ENCODE measurements around the gene RNU1-2. TPM values are rescaled to one million over a fixed set of nuclear protein-coding genes. Genes with fewer than 3 reads are reported as not detected.
"Not testable (repeated sequence)": the region's sequence is repeated elsewhere in the genome, so short reads cannot be mapped to it uniquely, and the experiment has no call there.

The RNU1-2 gene
- total RNA-seq = 1,000 to 10,000 TPM; 1,321 to 1,622 (median 1,616) TPM

DNA sequence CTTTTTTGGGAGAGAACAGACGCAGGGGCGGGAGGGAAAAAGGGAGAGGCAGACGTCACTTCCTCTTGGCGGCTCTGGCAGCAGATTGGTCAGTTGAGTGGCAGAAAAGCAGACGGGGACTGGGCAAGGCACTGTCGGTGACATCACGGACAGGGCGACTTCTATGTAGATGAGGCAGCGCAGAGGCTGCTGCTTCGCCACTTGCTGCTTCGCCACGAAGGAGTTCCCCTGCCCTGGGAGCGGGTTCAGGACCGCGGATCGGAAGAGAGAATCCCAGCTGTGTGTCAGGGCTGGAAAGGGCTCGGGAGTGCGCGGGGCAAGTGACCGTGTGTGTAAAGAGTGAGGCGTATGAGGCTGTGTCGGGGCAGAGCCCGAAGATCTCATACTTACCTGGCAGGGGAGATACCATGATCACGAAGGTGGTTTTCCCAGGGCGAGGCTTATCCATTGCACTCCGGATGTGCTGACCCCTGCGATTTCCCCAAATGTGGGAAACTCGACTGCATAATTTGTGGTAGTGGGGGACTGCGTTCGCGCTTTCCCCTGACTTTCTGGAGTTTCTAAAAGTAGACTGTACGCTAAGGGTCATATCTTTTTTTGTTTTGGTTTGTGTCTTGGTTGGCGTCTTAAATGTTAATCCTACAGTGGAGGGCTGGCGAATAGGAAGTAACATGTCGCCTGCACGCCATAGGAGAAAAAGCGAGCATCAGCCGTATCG is at the start of gene RNU1-2:
Gene RNU1-2, plus strand, starts transcription at position 383 of the 718 bp plus-strand sequence.
- not testable (repeated sequence) for H3K36me3 Mint-ChIP-seq (ENCODE audit: insufficient read depth); H3K27me3 Mint-ChIP-seq (ENCODE audit: low read depth); H3K9me3 Mint-ChIP-seq
- peak; percentile 81 for DNase-seq
- Mint-ChIP-seq H3K4me1 (ENCODE audit: low read depth) (peaks cover 24% of the 10 kb centered on the region), H3K4me3 (peak within 1 kb of the TSS; percentile 76)
- peak; percentile 99 for ATAC-seq

DNA sequence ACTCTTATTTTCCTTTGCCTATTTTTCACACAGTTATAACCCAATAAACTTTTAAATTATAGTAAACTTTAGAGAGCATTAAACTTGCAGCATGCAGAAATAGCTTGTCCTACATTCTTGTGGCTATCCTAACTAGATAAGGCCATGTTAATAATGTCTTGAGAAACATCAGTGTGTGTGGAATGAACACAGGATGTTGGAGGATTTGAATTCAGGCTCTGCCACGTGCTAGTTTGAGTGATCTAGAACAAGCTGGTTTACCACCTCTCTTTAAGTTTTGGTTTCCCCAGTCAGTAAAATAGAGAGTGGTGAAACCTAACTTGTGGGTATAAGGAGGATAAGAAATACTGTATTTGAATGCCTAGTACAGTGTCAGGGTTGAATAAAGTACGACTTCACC is 39.6 kb upstream of the RNU1-2 start:
- H3K4me1 Mint-ChIP-seq (ENCODE audit: low read depth); H3K27me3 Mint-ChIP-seq (ENCODE audit: low read depth); H3K36me3 Mint-ChIP-seq (ENCODE audit: insufficient read depth); ATAC-seq; DNase-seq; H3K9me3 Mint-ChIP-seq; H3K4me3 Mint-ChIP-seq: not testable (repeated sequence)

DNA sequence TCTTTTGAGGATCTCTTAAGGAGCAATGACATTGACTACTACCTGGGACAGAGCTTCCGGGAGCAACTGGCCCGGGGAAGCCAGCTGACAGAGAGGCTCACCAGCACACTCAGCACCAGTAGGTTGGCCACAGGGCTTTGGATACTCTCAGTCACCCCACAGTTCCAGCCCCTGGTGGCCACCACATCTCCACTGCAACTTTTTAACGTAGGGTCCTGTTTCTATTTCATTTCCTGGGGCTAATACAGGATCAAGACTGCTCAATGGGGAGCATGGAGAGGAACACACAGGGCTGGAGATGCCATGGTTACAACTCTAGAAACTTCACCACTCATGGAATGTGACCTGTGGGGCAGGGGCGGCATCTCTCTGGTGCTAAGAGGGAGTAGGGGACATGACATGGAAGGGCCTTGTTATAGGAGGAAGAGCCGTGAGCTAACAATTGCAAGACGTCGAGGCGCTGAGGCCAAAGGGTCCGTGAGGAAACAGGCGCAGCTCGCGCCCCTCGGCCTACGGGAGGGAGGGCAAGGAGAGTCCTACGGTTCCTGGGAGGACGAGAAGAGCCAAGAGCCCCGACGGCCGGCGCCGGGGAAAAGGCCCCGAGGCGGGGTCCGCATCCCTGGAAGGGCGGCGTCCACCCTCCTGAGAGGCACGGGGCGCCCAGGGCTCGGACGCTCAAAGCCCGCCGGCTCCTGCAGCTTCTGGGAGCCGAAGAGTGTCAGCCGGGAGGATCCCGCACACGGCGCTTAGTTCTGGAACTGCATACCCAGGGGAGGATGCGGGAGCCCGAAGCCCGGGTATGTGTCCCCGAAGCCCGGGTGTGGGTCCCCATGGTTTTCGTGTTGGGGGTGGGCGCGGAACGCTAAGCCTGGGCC is 36.4 kb upstream of the RNU1-2 start:
- H3K27me3 Mint-ChIP-seq (ENCODE audit: low read depth); H3K36me3 Mint-ChIP-seq (ENCODE audit: insufficient read depth); H3K4me1 Mint-ChIP-seq (ENCODE audit: low read depth); H3K4me3 Mint-ChIP-seq; H3K9me3 Mint-ChIP-seq; ATAC-seq; DNase-seq: not testable (repeated sequence)

DNA sequence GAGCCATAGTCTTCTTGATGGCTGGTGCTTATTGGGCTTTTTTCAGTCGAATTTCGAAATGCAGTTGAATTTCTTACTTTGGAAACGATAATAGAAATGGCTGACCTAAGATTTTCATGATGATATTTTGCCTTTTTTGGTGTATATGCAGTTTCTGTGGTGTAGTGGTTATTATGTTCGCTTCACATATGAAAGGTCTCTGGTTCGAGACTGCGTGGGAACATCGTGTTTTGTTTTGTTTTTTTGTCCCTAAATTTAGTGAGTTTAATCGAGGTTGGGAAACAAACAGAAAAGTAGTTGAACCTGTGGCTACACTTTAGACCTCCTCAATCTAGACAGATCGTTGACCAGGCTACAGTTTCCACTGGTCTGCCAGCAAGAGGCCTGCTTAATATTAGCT is 35.7 kb upstream of the RNU1-2 start:
- H3K9me3 Mint-ChIP-seq; DNase-seq; H3K27me3 Mint-ChIP-seq (ENCODE audit: low read depth); H3K4me1 Mint-ChIP-seq (ENCODE audit: low read depth); ATAC-seq; H3K4me3 Mint-ChIP-seq; H3K36me3 Mint-ChIP-seq (ENCODE audit: insufficient read depth): not testable (repeated sequence)

DNA sequence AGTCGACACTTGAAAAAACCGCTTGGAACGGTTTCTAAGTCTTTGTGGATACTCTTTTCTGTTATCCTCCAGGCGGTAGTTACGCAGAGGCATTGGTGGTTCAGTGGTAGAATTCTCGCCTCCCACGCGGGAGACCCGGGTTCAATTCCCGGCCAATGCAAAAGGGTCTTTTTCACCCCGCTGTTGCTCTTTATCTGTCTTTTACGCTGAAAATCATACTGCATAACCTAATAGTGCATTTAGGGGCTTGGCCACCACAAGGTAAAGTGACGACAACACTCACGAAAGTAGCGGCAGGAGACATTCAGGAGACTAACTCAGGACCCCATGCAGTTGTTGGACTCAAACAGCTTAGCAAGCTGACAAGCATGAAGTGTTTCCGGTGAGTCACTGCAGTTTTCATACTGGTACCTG is 33.9 kb upstream of the RNU1-2 start:
- ATAC-seq = peak; percentile 62 to 78
- DNase-seq; H3K36me3 Mint-ChIP-seq (ENCODE audit: insufficient read depth); H3K27me3 Mint-ChIP-seq (ENCODE audit: low read depth); H3K4me3 Mint-ChIP-seq; H3K4me1 Mint-ChIP-seq (ENCODE audit: low read depth); H3K9me3 Mint-ChIP-seq: not testable (repeated sequence)

DNA sequence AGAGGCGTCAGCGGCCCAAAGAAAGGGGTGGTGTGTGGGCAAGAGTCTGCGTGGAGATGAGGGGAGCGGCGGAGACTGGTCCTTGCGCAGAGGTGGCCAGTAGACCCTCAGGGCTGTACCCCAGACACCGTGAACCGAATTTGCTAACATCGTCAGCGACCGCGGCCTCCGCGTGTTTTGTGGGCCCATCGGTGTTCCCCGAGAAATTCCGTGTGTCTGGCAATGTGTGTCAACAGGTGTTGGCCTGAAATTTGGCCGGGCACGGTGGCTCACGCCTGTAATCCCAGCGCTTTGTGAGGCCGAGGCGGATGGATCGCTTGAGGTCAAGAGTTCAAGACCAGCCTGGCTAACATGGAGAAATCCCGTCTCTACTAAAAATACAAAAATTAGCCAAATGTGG is 33.4 kb upstream of the RNU1-2 start:
- not testable (repeated sequence) for ATAC-seq; H3K4me1 Mint-ChIP-seq (ENCODE audit: low read depth); H3K4me3 Mint-ChIP-seq; H3K36me3 Mint-ChIP-seq (ENCODE audit: insufficient read depth); H3K27me3 Mint-ChIP-seq (ENCODE audit: low read depth); H3K9me3 Mint-ChIP-seq; DNase-seq

DNA sequence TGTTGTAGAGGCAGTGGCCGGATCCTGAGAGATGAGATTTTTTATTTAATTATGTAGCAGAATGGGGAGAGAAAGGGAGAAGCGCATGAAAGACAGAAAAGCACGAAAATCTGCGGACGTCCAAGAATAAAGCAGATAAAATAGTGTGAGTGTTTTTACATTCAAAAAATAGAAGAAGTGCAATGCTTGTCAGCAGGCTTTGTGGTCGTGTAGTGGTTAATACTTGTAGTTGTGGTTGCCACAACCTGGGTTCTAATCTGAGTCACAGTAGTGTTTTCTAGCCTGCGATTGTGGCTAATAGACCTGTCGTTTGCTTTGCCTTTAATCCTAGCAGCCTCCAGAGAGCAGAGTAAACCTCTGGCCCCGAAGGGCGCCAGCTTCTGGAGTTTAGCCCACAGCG is 32.8 kb upstream of the RNU1-2 start:
- ATAC-seq = peak; percentile 73 to 78
- not testable (repeated sequence) for H3K4me1 Mint-ChIP-seq (ENCODE audit: low read depth)

DNA sequence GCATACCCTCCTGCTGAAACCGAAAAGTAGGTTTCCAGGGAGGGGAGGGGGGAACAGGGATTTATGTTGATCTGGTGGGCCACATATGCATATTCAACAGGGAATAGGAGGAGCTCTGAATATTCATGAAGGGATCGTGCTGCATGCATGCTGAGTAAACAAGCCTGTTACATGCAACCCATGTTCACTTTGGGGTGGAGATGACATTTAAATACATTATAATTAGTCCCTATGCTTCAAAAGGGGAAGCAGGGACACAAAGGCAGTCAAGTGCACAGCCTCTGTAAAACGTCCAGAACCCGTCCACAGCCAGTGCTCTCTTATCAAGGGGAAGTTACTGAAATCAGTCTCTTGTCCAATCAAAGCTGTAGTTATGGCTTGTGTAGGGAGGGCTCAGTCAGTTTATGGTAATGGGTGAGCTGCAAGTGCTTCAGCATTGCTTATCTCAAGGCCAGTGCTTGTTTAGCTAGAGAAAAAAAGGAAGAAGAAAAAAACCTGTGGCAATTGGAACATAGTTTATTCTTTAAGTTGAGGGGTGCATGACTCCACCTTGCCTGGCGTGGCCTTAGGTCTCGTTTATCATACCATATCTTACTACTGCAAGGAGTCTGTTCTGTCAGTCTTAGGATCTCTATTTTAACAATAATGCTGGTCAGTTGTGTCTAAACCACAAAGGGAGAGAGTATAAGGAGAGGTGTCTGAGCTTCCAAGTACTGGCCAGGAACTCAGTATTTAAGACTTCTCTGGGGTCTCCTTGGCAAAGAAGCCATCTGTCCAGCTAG is 28.7 kb upstream of the RNU1-2 start:
- not testable (repeated sequence) for H3K4me1 Mint-ChIP-seq (ENCODE audit: low read depth); H3K9me3 Mint-ChIP-seq; DNase-seq; H3K4me3 Mint-ChIP-seq; H3K36me3 Mint-ChIP-seq (ENCODE audit: insufficient read depth); ATAC-seq
- peaks cover 10% of the 10 kb centered on the region for H3K27me3 Mint-ChIP-seq (ENCODE audit: low read depth)

More for the DNA sequence above, 32.8 kb upstream of the RNU1-2 start:
- not testable (repeated sequence) for H3K4me3 Mint-ChIP-seq; DNase-seq; H3K27me3 Mint-ChIP-seq (ENCODE audit: low read depth); H3K36me3 Mint-ChIP-seq (ENCODE audit: insufficient read depth); H3K9me3 Mint-ChIP-seq

DNA sequence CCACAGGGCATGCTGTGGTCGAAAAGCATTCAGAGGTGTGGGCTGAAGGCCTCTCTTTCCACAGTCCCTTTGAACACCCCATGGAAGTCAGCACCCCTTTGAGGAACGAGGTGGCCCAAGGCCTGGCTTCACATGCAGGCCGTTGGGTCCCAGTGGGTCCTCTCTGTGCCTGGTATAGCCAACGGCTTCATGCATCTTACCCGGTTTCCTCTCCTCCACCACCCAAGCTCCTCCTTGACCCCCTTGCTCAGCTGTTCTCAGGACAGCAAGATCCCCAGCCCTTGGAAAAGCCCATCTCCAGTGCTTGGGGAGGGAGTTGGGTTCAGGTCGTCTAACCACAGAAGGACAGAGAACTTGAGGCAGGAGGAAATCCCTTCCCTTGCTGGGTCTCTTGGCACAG is 27.0 kb upstream of the RNU1-2 start:
- H3K9me3 Mint-ChIP-seq; DNase-seq; H3K4me1 Mint-ChIP-seq (ENCODE audit: low read depth); H3K36me3 Mint-ChIP-seq (ENCODE audit: insufficient read depth); ATAC-seq; H3K4me3 Mint-ChIP-seq: not testable (repeated sequence)
- H3K27me3 Mint-ChIP-seq (ENCODE audit: low read depth) = peaks cover 21% of the 10 kb centered on the region

DNA sequence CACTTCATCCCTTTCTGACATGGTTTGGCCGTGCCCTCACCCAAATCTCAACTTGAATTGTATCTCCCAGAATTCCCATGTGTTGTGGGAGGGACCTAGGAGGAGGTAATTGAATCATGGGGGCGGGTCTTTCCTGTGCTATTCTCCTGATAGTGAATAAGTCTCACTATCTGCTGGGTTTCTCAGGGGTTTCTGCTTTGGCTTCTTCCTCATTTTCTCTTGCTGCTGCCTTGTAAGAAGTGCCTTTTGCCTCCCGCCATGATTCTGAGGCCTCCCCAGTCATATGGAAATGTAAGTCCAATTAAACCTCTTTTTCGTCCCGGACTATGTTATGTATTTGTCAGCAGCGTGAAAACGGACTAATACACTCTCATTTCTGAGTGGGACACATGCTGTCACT is 25.8 kb upstream of the RNU1-2 start:
- H3K9me3 Mint-ChIP-seq; H3K36me3 Mint-ChIP-seq (ENCODE audit: insufficient read depth); ATAC-seq; H3K4me3 Mint-ChIP-seq; H3K4me1 Mint-ChIP-seq (ENCODE audit: low read depth); DNase-seq: not testable (repeated sequence)
- peaks cover 24% of the 10 kb centered on the region for H3K27me3 Mint-ChIP-seq (ENCODE audit: low read depth)

DNA sequence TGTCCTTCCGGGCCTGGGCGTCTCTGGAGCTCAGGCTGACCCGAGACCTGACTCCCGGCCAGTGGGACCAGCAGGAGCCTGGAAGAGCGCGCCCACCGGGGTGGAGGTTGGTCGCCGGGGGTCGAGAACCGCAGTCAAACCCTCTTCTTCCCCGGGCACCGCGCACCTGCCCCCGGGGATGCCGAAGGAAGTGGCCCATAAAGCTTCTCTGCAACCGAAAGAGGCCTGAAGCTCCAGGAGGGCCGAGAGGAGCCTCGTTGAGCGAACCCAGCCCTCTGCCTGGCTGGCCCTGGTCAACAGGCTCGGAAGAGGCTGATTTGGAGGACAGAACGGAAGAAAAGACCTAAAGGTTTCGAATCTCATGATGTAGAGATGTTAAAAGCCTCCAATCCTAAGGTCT is 24.6 kb upstream of the RNU1-2 start:
- H3K4me1 Mint-ChIP-seq (ENCODE audit: low read depth); H3K36me3 Mint-ChIP-seq (ENCODE audit: insufficient read depth); H3K4me3 Mint-ChIP-seq; H3K9me3 Mint-ChIP-seq; ATAC-seq; DNase-seq: not testable (repeated sequence)
- H3K27me3 Mint-ChIP-seq (ENCODE audit: low read depth) = peaks cover 34% of the 10 kb centered on the region

DNA sequence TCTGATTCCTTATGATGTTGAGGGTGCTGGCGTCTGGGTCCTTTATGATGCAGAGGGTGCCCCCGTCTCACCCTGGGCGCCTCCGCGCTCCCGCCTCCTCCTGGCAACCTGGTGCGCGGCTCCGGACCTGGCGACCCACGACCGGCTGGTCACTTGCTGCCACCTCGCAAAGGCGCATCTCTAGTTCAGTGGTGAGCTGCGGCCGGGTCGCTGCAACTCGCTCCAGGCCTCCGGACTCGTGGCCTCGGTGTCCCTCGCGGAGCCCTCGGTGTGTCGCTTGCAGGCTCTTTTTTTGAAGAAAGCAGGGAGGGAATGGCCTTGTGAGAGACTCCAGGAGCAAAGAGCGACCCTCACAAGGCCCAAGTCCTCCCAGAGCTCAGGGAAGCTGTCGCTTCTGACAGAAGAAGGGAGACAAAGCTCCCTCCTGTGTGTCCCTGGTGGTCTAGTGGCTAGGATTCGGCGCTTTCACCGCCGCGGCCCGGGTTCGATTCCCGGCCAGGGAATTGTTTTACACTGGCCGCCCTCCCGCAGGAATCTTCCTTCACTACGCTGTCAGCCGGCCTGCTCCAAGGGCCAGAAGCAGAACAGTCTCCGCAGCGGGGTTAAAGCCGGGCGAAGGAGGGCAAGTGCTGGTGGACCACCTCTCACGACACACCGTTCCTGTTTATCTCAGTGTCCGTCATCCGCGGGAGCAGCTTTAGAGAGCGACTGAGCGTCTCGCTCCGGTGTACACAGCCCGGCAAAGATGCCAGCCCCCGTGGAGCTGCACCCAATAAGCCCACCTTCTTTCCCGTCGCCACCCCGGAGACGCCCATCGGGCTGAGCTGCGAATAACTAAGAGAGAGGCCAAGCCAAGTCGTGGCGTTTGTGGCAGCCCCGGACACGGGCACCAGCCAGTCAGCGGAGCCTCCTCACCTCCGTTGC is 23.4 kb upstream of the RNU1-2 start:
- DNase-seq = peak; percentile 11
- not testable (repeated sequence) for H3K36me3 Mint-ChIP-seq (ENCODE audit: insufficient read depth); H3K9me3 Mint-ChIP-seq; H3K4me1 Mint-ChIP-seq (ENCODE audit: low read depth)
- H3K27me3 Mint-ChIP-seq (ENCODE audit: low read depth) = peaks cover 41% of the 10 kb centered on the region
- peak overlapping the region; percentile 76 for H3K4me3 Mint-ChIP-seq
- peak; percentile 83 to 87 for ATAC-seq

DNA sequence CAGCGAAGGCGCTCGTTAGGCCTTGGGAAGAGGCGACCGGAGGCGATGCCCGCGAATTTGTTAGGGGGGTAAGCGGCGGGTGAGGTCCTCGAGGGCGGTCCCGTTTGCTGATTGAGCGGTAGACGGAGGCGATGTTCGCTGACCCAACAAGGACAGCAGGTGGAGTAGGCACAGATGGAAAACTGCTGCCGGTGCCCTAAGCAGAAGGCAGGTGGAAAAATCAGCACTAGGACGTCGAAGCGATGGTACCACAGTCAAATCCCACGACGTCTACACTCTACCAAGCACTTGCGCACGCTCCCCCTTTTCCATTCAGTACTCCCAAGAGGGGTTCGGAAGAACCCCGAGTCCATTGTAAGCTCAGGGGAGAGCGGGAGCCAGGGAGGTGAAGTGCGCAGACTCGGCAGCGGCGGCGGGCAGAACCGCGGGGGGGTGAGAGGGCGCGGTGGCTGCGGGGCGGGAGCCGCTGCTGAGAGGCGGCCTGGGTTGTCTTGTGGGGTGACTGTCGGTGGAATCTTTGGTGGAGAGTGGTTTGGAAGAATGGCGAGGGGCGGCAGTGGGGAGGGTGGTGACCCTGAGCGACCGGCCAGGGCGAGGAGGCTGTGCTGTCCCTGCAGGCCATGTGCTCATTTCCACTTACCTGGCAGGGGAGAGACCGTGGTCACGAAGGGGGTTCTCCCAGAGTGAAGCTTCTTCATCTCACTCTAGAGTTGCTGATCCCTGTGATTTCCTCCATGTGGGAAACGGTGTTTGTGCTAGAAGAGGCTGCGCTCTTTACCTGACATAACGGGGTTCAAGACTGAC is 22.5 kb upstream of the RNU1-2 start:
- Mint-ChIP-seq H3K27me3 (ENCODE audit: low read depth) (peaks cover 46% of the 10 kb centered on the region), H3K4me3 (peak overlapping the region; percentile 76)
- H3K9me3 Mint-ChIP-seq; H3K4me1 Mint-ChIP-seq (ENCODE audit: low read depth); H3K36me3 Mint-ChIP-seq (ENCODE audit: insufficient read depth): not testable (repeated sequence)
- ATAC-seq (peak; percentile 46 to 56), DNase-seq (peak; percentile 59)
